Loucy (cell line): Measurements from ENCODE around the gene NHS.

Experiments used
- CTCF ChIP-seq: fragments of 200-600 bp; sonication (generic); conservative IDR thresholded peaks from 2 replicates; pipeline ENCODE4 v1.5.1; 2014; ENCODE audit warnings: mild to moderate bottlenecking, antibody characterized with exemption, low read length
- EZH2phosphoT487 ChIP-seq: fragments of 200-600 bp; IDR thresholded peaks from 2 replicates; pipeline ENCODE4 v1.6.1; 2018; ENCODE audit warnings: antibody characterized with exemption, mild to moderate bottlenecking, moderate library complexity, borderline replicate concordance

- TF ChIP-seq CTCF = no peak
- TF ChIP-seq EZH2phosphoT487 = no peak
These were observed 38.6 kb upstream of the NHS start for GRCh38 chrX:17336377-17336776.
